Measurements from ENCODE around the gene CACNA2D1. TPM values are rescaled to one million over a fixed set of nuclear protein-coding genes. Genes with fewer than 3 reads are reported as not detected.
"Not testable (repeated sequence)": the region's sequence is repeated elsewhere in the genome, so short reads cannot be mapped to it uniquely, and the experiment has no call there.

CACNA2D1 gene
- total RNA-seq, 1 donor from 2014 or later = 20.6 TPM

- no peak for DNase-seq
Observed at GRCh38 chr7:82162289-82162688, 281.3 kb downstream of the CACNA2D1 start.

GRCh38 chr7:82158327-82158726 lies 285.2 kb downstream of the CACNA2D1 start:
- DNase-seq = no peak

GRCh38 chr7:82156893-82157292 lies 286.7 kb downstream of the CACNA2D1 start:
- no peak for DNase-seq

- DNase-seq = no peak
Observed at GRCh38 chr7:82156168-82156567, 287.4 kb downstream of the CACNA2D1 start.

- no peak for DNase-seq
Observed at GRCh38 chr7:82154728-82155127, 288.8 kb downstream of the CACNA2D1 start.

- no peak for DNase-seq
Observed at GRCh38 chr7:82153776-82154175, 289.8 kb downstream of the CACNA2D1 start.

- DNase-seq = no peak
Observed at GRCh38 chr7:82152858-82153257, 290.7 kb downstream of the CACNA2D1 start.

- no peak for DNase-seq
Observed at GRCh38 chr7:82146491-82146890, 297.1 kb downstream of the CACNA2D1 start.

GRCh38 chr7:82142263-82142864 lies 301.2 kb downstream of the CACNA2D1 start:
- no peak for DNase-seq

GRCh38 chr7:82141427-82141826 lies 302.1 kb downstream of the CACNA2D1 start:
- DNase-seq = no peak

GRCh38 chr7:82140608-82141007 lies 303.0 kb downstream of the CACNA2D1 start:
- not testable (repeated sequence) for DNase-seq

GRCh38 chr7:82131215-82131614 lies 312.4 kb downstream of the CACNA2D1 start:
- DNase-seq = peak; percentile 13

- DNase-seq = no peak
Observed at GRCh38 chr7:82129091-82129490, 314.5 kb downstream of the CACNA2D1 start.

- peak; percentile 41 for DNase-seq
Observed at GRCh38 chr7:82128546-82128945, 315.0 kb downstream of the CACNA2D1 start.

GRCh38 chr7:82126576-82126975 lies 317.0 kb downstream of the CACNA2D1 start:
- no peak for DNase-seq

GRCh38 chr7:82124445-82124844 lies 319.1 kb downstream of the CACNA2D1 start:
- DNase-seq = no peak

GRCh38 chr7:82122275-82122674 lies 321.3 kb downstream of the CACNA2D1 start:
- no peak for DNase-seq

- no peak for DNase-seq
Observed at GRCh38 chr7:82114237-82114636, 329.3 kb downstream of the CACNA2D1 start.

- no peak for DNase-seq
Observed at GRCh38 chr7:82110146-82110840, 333.3 kb downstream of the CACNA2D1 start.

- DNase-seq = peak; percentile 93
Observed at GRCh38 chr7:82109288-82109687, 334.3 kb downstream of the CACNA2D1 start.

- DNase-seq = no peak
Observed at GRCh38 chr7:82106201-82106600, 337.4 kb downstream of the CACNA2D1 start.

- peak; percentile 86 for DNase-seq
Observed at GRCh38 chr7:82105463-82105862, 338.1 kb downstream of the CACNA2D1 start.

- DNase-seq = no peak
Observed at GRCh38 chr7:82098414-82098813, 345.2 kb downstream of the CACNA2D1 start.

GRCh38 chr7:82091126-82091684 lies 352.4 kb downstream of the CACNA2D1 start:
- no peak for DNase-seq
